Measurements from ENCODE around the gene ARHGEF37. TPM values are rescaled to one million over a fixed set of nuclear protein-coding genes. Genes with fewer than 3 reads are reported as not detected.

ARHGEF37 gene
- total and polyA plus RNA-seq, 9 of the 15 experiments (the other 6 are each of a cell fraction or from before 2014, with no cell fraction given): 0.01 to 0.27 (median 0.05) TPM

DNA sequence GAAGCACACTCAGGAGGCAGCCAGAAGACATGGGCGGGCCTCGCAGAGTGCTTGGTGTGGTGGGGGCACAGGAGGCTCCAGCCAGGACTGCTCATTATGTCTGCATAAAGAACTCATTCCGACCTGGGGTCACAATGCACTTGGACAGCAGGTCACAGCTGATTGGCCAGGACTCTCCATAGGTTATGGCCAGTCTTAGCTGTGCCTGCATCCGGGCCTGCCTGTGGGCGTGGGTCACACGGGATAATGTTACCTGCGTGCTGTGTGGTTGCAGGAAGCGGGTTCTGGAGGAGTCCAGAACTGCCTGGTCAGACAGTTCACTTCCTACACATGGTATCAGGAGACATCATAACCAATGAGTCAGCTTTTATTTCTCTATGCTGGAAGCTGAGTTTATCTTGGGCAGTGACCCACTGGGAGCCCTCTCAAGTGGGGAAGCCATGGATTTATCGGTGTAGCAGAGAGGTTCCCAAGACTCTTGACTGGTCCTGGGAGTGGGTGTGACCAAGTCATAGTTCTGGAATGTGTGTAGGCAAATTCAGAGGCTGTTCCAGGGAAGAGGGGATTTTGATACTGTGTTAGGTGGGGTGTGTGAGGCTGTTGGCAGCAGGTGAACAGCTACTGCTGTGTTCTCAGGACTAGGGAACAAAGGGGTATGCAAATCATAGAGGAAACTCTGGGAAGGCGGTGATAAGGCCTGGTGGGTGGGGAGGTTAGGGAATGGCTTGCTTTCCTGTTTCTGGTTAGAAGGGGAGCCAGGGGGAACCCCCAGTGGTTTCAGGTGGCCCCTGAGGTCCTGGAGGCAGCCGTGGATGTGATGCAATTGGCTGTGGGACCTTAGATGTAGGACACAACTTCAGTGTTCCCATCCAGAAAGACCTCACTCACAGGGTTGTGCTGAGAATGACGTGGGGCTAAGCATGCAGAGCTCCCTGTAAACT is 51.3 kb downstream of the ARHGEF37 start (continued):
- TF ChIP-seq RBFOX2 (IDR thresholded peaks at IDR 0.05; ENCODE audit: low read depth, low read length): peak; percentile 49; the same call in 1 of the 2 replicates
- TF ChIP-seq C11orf30 (IDR thresholded peaks at IDR 0.05; ENCODE audit: low read depth): peak; percentile 99
- TF ChIP-seq DPF2 (IDR thresholded peaks at IDR 0.05): peak; percentile 92
- no peak for TF ChIP-seq NELFE (IDR thresholded peaks at IDR 0.05; ENCODE audit: insufficient read depth, insufficient read length)
- peak; percentile 70 for TF ChIP-seq EGR1 (conservative IDR thresholded peaks at IDR 0.05)
- TF ChIP-seq, protein P1, sequence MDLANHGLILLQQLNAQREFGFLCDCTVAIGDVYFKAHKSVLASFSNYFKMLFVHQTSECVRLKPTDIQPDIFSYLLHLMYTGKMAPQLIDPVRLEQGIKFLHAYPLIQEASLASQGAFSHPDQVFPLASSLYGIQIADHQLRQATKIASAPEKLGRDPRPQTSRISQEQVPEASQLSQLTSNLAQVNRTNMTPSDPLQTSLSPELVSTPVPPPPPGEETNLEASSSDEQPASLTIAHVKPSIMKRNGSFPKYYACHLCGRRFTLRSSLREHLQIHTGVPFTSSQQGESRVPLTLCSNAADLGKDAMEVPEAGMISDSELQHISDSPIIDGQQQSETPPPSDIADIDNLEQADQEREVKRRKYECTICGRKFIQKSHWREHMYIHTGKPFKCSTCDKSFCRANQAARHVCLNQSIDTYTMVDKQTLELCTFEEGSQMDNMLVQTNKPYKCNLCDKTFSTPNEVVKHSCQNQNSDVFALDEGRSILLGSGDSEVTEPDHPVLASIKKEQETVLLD (IDR thresholded peaks at IDR 0.05): peak; percentile 76
- 0 out of 2 replicates have a peak, but pooled peaks have one; percentile 32 for TF ChIP-seq NR2C2 (CRISPR knock-in tag; IDR thresholded peaks at IDR 0.05)
- peak; percentile 60 for TF ChIP-seq NR2C2 (tag; IDR thresholded peaks at IDR 0.05)
- TF ChIP-seq, protein P2, sequence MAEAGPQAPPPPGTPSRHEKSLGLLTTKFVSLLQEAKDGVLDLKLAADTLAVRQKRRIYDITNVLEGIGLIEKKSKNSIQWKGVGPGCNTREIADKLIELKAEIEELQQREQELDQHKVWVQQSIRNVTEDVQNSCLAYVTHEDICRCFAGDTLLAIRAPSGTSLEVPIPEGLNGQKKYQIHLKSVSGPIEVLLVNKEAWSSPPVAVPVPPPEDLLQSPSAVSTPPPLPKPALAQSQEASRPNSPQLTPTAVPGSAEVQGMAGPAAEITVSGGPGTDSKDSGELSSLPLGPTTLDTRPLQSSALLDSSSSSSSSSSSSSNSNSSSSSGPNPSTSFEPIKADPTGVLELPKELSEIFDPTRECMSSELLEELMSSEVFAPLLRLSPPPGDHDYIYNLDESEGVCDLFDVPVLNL (CRISPR knock-in tag; IDR thresholded peaks at IDR 0.05; ENCODE audit: low read depth): no peak
- TF ChIP-seq, protein P3, sequence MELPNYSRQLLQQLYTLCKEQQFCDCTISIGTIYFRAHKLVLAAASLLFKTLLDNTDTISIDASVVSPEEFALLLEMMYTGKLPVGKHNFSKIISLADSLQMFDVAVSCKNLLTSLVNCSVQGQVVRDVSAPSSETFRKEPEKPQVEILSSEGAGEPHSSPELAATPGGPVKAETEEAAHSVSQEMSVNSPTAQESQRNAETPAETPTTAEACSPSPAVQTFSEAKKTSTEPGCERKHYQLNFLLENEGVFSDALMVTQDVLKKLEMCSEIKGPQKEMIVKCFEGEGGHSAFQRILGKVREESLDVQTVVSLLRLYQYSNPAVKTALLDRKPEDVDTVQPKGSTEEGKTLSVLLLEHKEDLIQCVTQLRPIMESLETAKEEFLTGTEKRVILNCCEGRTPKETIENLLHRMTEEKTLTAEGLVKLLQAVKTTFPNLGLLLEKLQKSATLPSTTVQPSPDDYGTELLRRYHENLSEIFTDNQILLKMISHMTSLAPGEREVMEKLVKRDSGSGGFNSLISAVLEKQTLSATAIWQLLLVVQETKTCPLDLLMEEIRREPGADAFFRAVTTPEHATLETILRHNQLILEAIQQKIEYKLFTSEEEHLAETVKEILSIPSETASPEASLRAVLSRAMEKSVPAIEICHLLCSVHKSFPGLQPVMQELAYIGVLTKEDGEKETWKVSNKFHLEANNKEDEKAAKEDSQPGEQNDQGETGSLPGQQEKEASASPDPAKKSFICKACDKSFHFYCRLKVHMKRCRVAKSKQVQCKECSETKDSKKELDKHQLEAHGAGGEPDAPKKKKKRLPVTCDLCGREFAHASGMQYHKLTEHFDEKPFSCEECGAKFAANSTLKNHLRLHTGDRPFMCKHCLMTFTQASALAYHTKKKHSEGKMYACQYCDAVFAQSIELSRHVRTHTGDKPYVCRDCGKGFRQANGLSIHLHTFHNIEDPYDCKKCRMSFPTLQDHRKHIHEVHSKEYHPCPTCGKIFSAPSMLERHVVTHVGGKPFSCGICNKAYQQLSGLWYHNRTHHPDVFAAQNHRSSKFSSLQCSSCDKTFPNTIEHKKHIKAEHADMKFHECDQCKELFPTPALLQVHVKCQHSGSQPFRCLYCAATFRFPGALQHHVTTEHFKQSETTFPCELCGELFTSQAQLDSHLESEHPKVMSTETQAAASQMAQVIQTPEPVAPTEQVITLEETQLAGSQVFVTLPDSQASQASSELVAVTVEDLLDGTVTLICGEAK (IDR thresholded peaks at IDR 0.05): no peak
- TF ChIP-seq, protein P3 (CRISPR knock-in tag; IDR thresholded peaks at IDR 0.05): no peak
- no peak for TF ChIP-seq SMARCB1 (IDR thresholded peaks at IDR 0.05; ENCODE audit: insufficient read length, low read depth)

Measured in K562 (cell line).